ENCODE data around the gene TDRD3. TPM values are rescaled to one million over a fixed set of nuclear protein-coding genes. Genes with fewer than 3 reads are reported as not detected.

TDRD3 gene
- total RNA-seq, 1 experiment from 2014 or later = 5.8 TPM

DNA sequence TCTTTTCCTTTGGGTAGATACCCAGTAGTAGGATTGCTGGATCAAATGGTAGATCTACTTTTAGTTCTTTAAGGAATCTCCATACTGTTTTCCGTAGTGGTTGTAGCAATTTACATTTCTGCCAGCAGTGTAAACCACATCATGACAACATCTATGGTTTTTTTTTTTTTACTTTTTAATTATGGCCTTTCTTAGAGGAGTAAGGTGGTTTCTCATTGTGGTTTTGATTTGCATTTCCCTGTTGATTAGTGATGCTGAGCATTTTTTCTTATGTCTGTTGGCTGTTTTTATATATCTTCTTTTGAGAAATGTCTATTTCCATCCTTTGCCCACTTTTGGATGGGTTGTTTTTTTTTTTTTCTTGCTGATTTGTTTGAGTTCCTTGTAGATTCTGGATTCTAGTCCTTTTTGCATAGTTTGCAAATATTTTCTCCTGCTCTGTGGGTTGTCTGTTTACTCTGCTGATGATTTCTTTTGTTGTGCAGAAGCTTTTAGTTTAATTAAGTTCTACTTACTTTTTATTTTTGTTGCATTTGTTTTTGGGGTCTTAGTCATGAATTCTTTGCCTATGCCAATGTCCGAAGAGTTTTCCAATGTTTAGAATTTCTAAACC, 38.8 kb downstream of the TDRD3 start:
- DNase-seq (no peak), ATAC-seq (no peak)
- intact Hi-C loops (cut with micrococcal nuclease) = loop anchor here (10.0 kb wide), 2 partner anchors 201 to 661 kb away; no protein-coding TSS in a partner anchor
- H3K9me2 ChIP-seq (replicated peaks; ENCODE audit: low read length) = no peaks in the 10 kb centered on the region
- TF ChIP-seq EZH2 (IDR thresholded peaks at IDR 0.05; ENCODE audit: low read length, unreplicated experiment) (no peak), EZH2phosphoT487 (IDR thresholded peaks at IDR 0.05; ENCODE audit: borderline replicate concordance, low read length) (no peak)
- TF ChIP-seq, protein P1, sequence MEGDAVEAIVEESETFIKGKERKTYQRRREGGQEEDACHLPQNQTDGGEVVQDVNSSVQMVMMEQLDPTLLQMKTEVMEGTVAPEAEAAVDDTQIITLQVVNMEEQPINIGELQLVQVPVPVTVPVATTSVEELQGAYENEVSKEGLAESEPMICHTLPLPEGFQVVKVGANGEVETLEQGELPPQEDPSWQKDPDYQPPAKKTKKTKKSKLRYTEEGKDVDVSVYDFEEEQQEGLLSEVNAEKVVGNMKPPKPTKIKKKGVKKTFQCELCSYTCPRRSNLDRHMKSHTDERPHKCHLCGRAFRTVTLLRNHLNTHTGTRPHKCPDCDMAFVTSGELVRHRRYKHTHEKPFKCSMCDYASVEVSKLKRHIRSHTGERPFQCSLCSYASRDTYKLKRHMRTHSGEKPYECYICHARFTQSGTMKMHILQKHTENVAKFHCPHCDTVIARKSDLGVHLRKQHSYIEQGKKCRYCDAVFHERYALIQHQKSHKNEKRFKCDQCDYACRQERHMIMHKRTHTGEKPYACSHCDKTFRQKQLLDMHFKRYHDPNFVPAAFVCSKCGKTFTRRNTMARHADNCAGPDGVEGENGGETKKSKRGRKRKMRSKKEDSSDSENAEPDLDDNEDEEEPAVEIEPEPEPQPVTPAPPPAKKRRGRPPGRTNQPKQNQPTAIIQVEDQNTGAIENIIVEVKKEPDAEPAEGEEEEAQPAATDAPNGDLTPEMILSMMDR (conservative IDR thresholded peaks at IDR 0.05; ENCODE audit: low read depth, low read length) = no peak
- 0 out of 2 replicates have a peak, but pooled peaks cover 4% of the 10 kb centered on the region for H3K4me1 ChIP-seq (ENCODE audit: insufficient read depth, low read length)
- H3F3A ChIP-seq (ENCODE audit: low read length, unreplicated experiment) = no peaks in the 10 kb centered on the region
- CTCF ChIA-PET = no interaction called here
- no peak overlapping the region for H3K4me3 ChIP-seq (ENCODE audit: low read length)
- no peak overlapping the region for H3K27ac ChIP-seq (ENCODE audit: low read length)
- no peak overlapping the region for H3K4me2 ChIP-seq (ENCODE audit: low read length)
- no peaks in the 10 kb centered on the region for H4K20me1 ChIP-seq (ENCODE audit: low read length)
- no peaks in the 10 kb centered on the region for H3K27me3 ChIP-seq (ENCODE audit: low read length)
- BruUV-seq (replicated peaks) = no TSS peak
- H3K79me2 ChIP-seq (ENCODE audit: low read length) = no peaks in the 10 kb centered on the region
- no peak overlapping the region for H2AFZ ChIP-seq (ENCODE audit: low read length)
- no peak overlapping the region for H3K9ac ChIP-seq (ENCODE audit: low read length)
- POLR2A ChIA-PET (ENCODE audit: unreplicated experiment) = no interaction called here
- no peaks in the 10 kb centered on the region for H3K9me3 ChIP-seq (ENCODE audit: low read length)
- no peaks in the 10 kb centered on the region; the same call in 1 of the 2 replicates for H3K36me3 ChIP-seq (ENCODE audit: low read depth, low read length)

DNA sequence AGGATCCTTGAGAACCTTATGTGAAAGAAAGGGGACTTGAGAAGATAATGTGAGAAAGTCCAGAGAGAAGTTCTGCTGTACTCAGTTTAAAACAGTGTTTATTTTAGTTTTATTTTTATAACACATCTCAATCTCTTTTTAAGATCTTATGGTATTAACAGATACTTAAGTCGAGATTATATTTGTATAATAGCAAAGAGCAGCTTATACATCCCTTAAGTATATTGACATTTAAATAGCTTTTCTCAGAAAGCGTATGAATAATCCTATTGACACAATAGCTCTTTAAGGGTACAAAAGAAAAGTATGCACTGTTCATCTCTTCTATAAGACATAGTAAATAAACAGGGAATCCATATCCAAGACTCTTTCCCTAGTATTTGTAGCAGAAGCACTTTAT, 42.2 kb downstream of the TDRD3 start:
- Histone ChIP-seq H3K9ac (ENCODE audit: low read length) (no peak overlapping the region), H3K4me2 (ENCODE audit: low read length) (no peak overlapping the region), H3K4me1 (ENCODE audit: insufficient read depth, low read length) (0 out of 2 replicates have a peak, but pooled peaks cover 4% of the 10 kb centered on the region), H3K79me2 (ENCODE audit: low read length) (no peaks in the 10 kb centered on the region), H3K9me2 (replicated peaks; ENCODE audit: low read length) (no peaks in the 10 kb centered on the region), H4K20me1 (ENCODE audit: low read length) (no peaks in the 10 kb centered on the region), H2AFZ (ENCODE audit: low read length) (no peak overlapping the region), H3K27ac (ENCODE audit: low read length) (no peak overlapping the region), H3K27me3 (ENCODE audit: low read length) (no peaks in the 10 kb centered on the region), H3F3A (ENCODE audit: low read length, unreplicated experiment) (no peaks in the 10 kb centered on the region), H3K36me3 (ENCODE audit: low read depth, low read length) (no peaks in the 10 kb centered on the region), H3K4me3 (ENCODE audit: low read length) (no peak overlapping the region), H3K9me3 (ENCODE audit: low read length) (no peaks in the 10 kb centered on the region)
- no peak for ATAC-seq
- ChIA-PET CTCF (interaction anchor here (0.6 kb wide), 1 partner anchor 1101 kb away, joined by 6 read pairs; no protein-coding TSS in a partner anchor), POLR2A (ENCODE audit: unreplicated experiment) (no interaction called here)
- DNase-seq = no peak
- intact Hi-C loops (cut with micrococcal nuclease) = loop anchor here (10.0 kb wide), 2 partner anchors 204 to 664 kb away; no protein-coding TSS in a partner anchor
- BruUV-seq (replicated peaks) = no TSS peak
- TF ChIP-seq EZH2 (IDR thresholded peaks at IDR 0.05; ENCODE audit: low read length, unreplicated experiment) (no peak), EZH2phosphoT487 (IDR thresholded peaks at IDR 0.05; ENCODE audit: borderline replicate concordance, low read length) (no peak)
- TF ChIP-seq, protein P1 (conservative IDR thresholded peaks at IDR 0.05; ENCODE audit: low read depth, low read length) = no peak

DNA sequence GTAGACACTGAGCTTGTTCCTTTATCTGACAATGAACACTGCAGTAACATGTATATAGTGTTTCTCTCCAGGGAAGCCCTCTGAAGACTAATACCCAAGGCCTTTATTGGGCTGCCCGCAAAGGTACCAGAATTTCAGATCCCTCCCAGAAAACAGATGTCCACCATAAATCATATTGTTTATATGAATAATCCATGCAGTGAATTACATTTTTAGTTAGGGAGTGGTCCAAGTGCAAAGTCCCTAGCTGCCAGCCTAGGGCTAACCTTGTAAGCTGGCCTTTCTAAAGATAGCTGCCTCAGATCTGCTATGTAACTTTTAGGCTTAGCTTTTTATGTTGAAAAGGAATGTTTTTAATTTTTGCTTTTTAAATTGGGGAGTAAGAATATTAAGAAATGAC, 44.7 kb downstream of the TDRD3 start:
- no peak for ATAC-seq
- POLR2A ChIA-PET (ENCODE audit: unreplicated experiment) = no interaction called here

More for the DNA sequence above, 44.7 kb downstream of the TDRD3 start:
- H3K79me2 ChIP-seq (ENCODE audit: low read length) = no peaks in the 10 kb centered on the region
- no peaks in the 10 kb centered on the region for H3K36me3 ChIP-seq (ENCODE audit: low read depth, low read length)
- no peak for DNase-seq
- no peaks in the 10 kb centered on the region for H3F3A ChIP-seq (ENCODE audit: low read length, unreplicated experiment)
- TF ChIP-seq EZH2phosphoT487 (IDR thresholded peaks at IDR 0.05; ENCODE audit: borderline replicate concordance, low read length) (no peak), EZH2 (IDR thresholded peaks at IDR 0.05; ENCODE audit: low read length, unreplicated experiment) (no peak)
- TF ChIP-seq, protein P1 (conservative IDR thresholded peaks at IDR 0.05; ENCODE audit: low read depth, low read length) = no peak
- no peak overlapping the region for H3K9ac ChIP-seq (ENCODE audit: low read length)
- H3K4me1 ChIP-seq (ENCODE audit: insufficient read depth, low read length) = 0 out of 2 replicates have a peak, but pooled peaks cover 4% of the 10 kb centered on the region
- no peak overlapping the region for H2AFZ ChIP-seq (ENCODE audit: low read length)
- CTCF ChIA-PET = no interaction called here
- intact Hi-C loops (cut with micrococcal nuclease) = loop anchor here (10.0 kb wide), 1 partner anchor 1513 kb away; no protein-coding TSS in a partner anchor
- no peaks in the 10 kb centered on the region for H3K9me3 ChIP-seq (ENCODE audit: low read length)
- H4K20me1 ChIP-seq (ENCODE audit: low read length) = no peaks in the 10 kb centered on the region
- no peak overlapping the region for H3K4me3 ChIP-seq (ENCODE audit: low read length)
- H3K4me2 ChIP-seq (ENCODE audit: low read length) = no peak overlapping the region
- no peaks in the 10 kb centered on the region for H3K27me3 ChIP-seq (ENCODE audit: low read length)
- no peak overlapping the region for H3K27ac ChIP-seq (ENCODE audit: low read length)
- no peaks in the 10 kb centered on the region for H3K9me2 ChIP-seq (replicated peaks; ENCODE audit: low read length)
- no TSS peak for BruUV-seq (replicated peaks)
